Left colon (tissue), 2 donors: Measurements from ENCODE around the gene ANKRD44. TPM values are rescaled to one million over a fixed set of nuclear protein-coding genes. Genes with fewer than 3 reads are reported as not detected.

Source experiments
- ATAC-seq: fragments of 200-7000 bp; cut with Tn5 transposase; one replicate; pipeline ENCODE4 v1.9.1; 2020; ENCODE audit warnings: mild to moderate bottlenecking, moderate library complexity
- DNase-seq, 2 donors: peaks; one replicate each; pipeline ENCODE4 v3.0.0-alpha.2; 2020
- intact Hi-C, 2 donors: fragments of 100-400 bp; cut with DNase I in 1 of 2; cut with micrococcal nuclease in 1 of 2; formaldehyde crosslinking; loops; one replicate each; pipeline versions ENCODE4 v1.11.2 to v1.14.0; 2022; cut with DNase I, micrococcal nuclease
- total RNA-seq, 2 donors: library from RNA; stranded (reverse); fragmentation: NEBNext Ultra II Directional; extraction: Animal tissue kit (Norgen Biotek cat#: 25700); gene quantifications; one replicate each; pipeline ENCODE4 v1.2.1, GENCODE V29; 2021
- donor health status: DM: no; HTN: no; CAD: no.
- donor health status: DM: yes; HTN: yes; CAD: no.

ANKRD44 gene
- total RNA-seq, 2 donors from 2014 or later: 9.2 to 14.6 TPM

GRCh38 chr2:196971574-196972279, 338.9 kb downstream of the ANKRD44 start:
- intact Hi-C loops: no loop called here
- ATAC-seq (no peak), DNase-seq (no peak)

- intact Hi-C loops: no loop called here
- DNase-seq: no peak
- no peak for ATAC-seq
These were observed 340.5 kb downstream of the ANKRD44 start for GRCh38 chr2:196970099-196970498.

- intact Hi-C loops: no loop called here
- ATAC-seq (no peak), DNase-seq (no peak)
These were observed 342.1 kb downstream of the ANKRD44 start for GRCh38 chr2:196968516-196968915.

- DNase-seq (no peak), ATAC-seq (no peak)
- intact Hi-C loops: no loop called here
These were observed 342.8 kb downstream of the ANKRD44 start for GRCh38 chr2:196967775-196968174.

- ATAC-seq (peak; percentile 70), DNase-seq (peak in 1 of 2 donors; percentile 8)
- intact Hi-C loops: no loop called here
These were observed 343.5 kb downstream of the ANKRD44 start for GRCh38 chr2:196967116-196967515.

GRCh38 chr2:196966061-196966460, 344.5 kb downstream of the ANKRD44 start:
- intact Hi-C loops: no loop called here
- DNase-seq: peak in 1 of 2 donors; percentile 22
- peak; percentile 95 for ATAC-seq

GRCh38 chr2:196965651-196966050, 344.9 kb downstream of the ANKRD44 start:
- intact Hi-C loops: no loop called here
- DNase-seq: no peak
- ATAC-seq: peak; percentile 60

- intact Hi-C loops: no loop called here
- ATAC-seq: no peak
- DNase-seq: no peak
These were observed 346.6 kb downstream of the ANKRD44 start for GRCh38 chr2:196963961-196964360.

GRCh38 chr2:196963043-196963442, 347.5 kb downstream of the ANKRD44 start:
- no peak for ATAC-seq
- intact Hi-C loops: no loop called here
- no peak for DNase-seq

- ATAC-seq (no peak), DNase-seq (no peak)
- intact Hi-C loops: no loop called here
These were observed 348.3 kb downstream of the ANKRD44 start for GRCh38 chr2:196962325-196962724.

GRCh38 chr2:196961889-196962288, 348.7 kb downstream of the ANKRD44 start:
- DNase-seq: no peak
- ATAC-seq: no peak
- intact Hi-C loops: no loop called here

GRCh38 chr2:196959734-196960338, 350.7 kb downstream of the ANKRD44 start:
- ATAC-seq (peak; percentile 56), DNase-seq (no peak)
- intact Hi-C loops: no loop called here

- no peak for DNase-seq
- no peak for ATAC-seq
- intact Hi-C loops: no loop called here
These were observed 351.3 kb downstream of the ANKRD44 start for GRCh38 chr2:196959281-196959680.

- ATAC-seq: no peak
- no peak for DNase-seq
These were observed 352.6 kb downstream of the ANKRD44 start for GRCh38 chr2:196957881-196958525.

GRCh38 chr2:196957442-196957841, 353.1 kb downstream of the ANKRD44 start:
- intact Hi-C loops: no loop called here
- DNase-seq (no peak), ATAC-seq (no peak)

More at GRCh38 chr2:196957881-196958525, 352.6 kb downstream of the ANKRD44 start:
- intact Hi-C loops: no loop called here

- ATAC-seq (no peak), DNase-seq (no peak)
- intact Hi-C loops: no loop called here
These were observed 354.5 kb downstream of the ANKRD44 start for GRCh38 chr2:196956069-196956468.

- ATAC-seq (no peak), DNase-seq (no peak)
- intact Hi-C loops: no loop called here
These were observed 355.5 kb downstream of the ANKRD44 start for GRCh38 chr2:196955036-196955435.

GRCh38 chr2:196954001-196954400, 356.6 kb downstream of the ANKRD44 start:
- DNase-seq (no peak), ATAC-seq (no peak)
- intact Hi-C loops: no loop called here

GRCh38 chr2:196952936-196953335, 357.6 kb downstream of the ANKRD44 start:
- ATAC-seq (no peak), DNase-seq (no peak)
- intact Hi-C loops: no loop called here

- peak; percentile 40 for ATAC-seq
- intact Hi-C loops: no loop called here
- no peak for DNase-seq
These were observed 358.6 kb downstream of the ANKRD44 start for GRCh38 chr2:196951973-196952372.
